Fibroblast of lung (primary cell): ENCODE results near the gene ZNF682.

Source experiments
- EZH2 ChIP-seq: IDR thresholded peaks from 2 replicates; pipeline ENCODE4 v1.5.1; 2012; ENCODE audit warnings: low read length, control low read depth, mild to moderate bottlenecking; ENCODE audit errors: missing control alignments
- TF ChIP-seq, protein P1 (sequence below), 2 donors: IDR thresholded peaks in 1 of 2; conservative IDR thresholded peaks in 1 of 2; 1 replicate in 1 of 2; 2 replicates in 1 of 2; pipeline ENCODE4 v1.5.1; 2011 to 2012; ENCODE audit warnings: low read length in 2 of 2, control low read depth in 1 of 2, inconsistent platforms in 1 of 2, low read depth in 1 of 2, mild to moderate bottlenecking in 1 of 2

DNA sequence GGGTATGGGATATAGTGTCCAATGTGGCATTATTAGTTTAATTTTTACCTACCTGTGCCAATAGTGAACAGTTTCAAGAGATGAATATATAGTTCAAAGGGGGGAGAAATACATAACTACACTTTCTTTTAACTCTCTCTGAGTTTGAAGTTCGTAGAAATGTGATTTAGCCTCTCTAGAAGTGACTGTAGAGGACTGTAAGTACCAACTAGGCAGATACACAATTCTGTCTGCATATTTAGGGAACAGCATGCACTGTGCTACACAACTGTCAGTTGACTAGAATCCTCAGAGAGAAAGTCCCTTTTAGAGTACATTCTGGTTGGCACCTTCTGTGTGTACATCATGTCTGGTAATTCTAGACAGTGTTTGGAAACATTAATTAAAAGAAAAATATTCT is 21.0 kb upstream of the ZNF682 start:
- TF ChIP-seq, protein P1, sequence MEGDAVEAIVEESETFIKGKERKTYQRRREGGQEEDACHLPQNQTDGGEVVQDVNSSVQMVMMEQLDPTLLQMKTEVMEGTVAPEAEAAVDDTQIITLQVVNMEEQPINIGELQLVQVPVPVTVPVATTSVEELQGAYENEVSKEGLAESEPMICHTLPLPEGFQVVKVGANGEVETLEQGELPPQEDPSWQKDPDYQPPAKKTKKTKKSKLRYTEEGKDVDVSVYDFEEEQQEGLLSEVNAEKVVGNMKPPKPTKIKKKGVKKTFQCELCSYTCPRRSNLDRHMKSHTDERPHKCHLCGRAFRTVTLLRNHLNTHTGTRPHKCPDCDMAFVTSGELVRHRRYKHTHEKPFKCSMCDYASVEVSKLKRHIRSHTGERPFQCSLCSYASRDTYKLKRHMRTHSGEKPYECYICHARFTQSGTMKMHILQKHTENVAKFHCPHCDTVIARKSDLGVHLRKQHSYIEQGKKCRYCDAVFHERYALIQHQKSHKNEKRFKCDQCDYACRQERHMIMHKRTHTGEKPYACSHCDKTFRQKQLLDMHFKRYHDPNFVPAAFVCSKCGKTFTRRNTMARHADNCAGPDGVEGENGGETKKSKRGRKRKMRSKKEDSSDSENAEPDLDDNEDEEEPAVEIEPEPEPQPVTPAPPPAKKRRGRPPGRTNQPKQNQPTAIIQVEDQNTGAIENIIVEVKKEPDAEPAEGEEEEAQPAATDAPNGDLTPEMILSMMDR (conservative IDR thresholded peaks at IDR 0.05 in 1 of 2, IDR thresholded peaks at IDR 0.05 in 1 of 2; ENCODE audit: low read depth in 1 of 2, low read length in 2 of 2): no peak
- TF ChIP-seq EZH2: no peak
